Activated T-helper 1 cell treated with Interleukin-2 at 50 U/mL for 16 hours (primary cell): ENCODE measurements around the gene GIMAP8.
"Not testable (repeated sequence)": the region's sequence is repeated elsewhere in the genome, so short reads cannot be mapped to it uniquely, and the experiment has no call there.

Source experiments
- DNase-seq: peaks from one replicate; pipeline ENCODE4 v3.0.0-alpha.2; 2020; ENCODE audit warnings: low read depth

The GIMAP8 gene

DNA sequence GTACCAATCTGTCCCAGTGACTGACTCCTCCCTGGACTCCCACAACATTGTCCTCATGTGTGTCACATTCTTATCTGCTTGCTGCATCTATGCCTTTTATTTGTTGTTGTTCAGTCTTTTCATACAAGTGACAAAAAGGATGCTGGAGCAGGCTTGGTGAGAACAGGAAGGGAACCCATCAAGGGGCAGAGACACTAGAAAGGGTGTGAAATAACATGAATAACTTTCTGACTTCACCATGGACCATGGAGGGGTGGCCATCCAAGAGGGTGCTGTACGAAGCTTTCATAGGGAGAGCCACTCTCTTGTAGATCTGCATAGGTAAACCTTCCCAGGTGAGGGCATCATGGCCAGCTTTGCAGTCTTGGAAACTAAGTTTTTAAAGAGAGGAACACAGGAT is 14.5 kb downstream of the GIMAP8 start:
- no peak for DNase-seq

DNA sequence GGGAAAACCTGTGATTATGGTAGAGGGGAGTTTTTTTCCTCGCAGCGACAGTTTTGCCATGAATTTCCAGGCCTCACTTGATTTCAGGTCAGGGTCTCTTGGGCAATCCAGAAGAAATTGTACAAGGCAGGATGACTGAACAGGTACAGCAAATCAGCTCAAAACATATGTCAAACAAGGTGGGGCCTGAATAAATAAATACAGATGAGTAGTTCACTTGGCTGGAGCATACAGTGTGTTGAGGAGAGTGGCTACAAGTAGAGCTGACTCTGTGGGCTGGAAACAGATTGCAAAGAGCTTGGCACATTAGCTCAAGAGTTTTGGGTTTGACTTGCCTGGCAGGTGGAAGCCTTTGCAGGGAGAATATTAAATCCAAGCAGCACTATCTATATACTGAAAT is 15.0 kb downstream of the GIMAP8 start:
- no peak for DNase-seq

DNA sequence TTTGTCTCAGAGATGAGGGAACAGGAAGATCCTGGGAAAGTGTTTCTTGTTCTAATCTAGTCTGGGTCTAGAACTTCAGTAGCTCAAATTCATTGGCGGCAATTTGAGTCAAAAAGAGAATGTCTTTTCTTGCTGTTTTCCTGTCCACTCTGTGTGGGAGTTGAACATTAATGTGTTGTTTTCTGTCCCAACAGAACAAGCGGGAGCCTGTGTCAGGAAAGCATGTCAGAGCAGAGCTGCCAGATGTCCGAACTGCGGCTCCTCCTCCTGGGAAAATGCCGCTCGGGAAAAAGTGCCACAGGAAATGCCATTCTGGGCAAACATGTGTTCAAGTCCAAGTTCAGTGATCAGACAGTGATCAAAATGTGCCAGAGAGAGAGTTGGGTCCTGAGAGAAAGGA is 16.0 kb downstream of the GIMAP8 start:
- DNase-seq = no peak

DNA sequence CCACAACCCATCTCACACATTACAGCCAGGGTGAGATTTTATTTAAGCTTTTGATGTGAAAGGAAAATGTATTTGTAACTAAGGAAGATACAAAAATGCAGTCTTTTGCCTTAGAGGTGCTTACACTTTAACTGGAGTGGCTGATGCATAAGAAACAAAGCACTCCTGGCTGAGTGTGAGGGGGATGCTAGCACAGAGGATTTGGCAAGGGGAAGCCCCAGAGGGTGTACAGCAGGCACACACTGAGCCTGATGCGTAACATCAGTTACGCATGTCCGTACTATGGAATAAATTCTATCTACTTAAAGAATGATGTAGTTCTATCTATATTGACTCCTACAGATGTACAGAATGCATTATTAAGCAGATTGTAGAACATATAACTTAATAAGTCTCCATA is 17.8 kb downstream of the GIMAP8 start:
- DNase-seq = no peak

DNA sequence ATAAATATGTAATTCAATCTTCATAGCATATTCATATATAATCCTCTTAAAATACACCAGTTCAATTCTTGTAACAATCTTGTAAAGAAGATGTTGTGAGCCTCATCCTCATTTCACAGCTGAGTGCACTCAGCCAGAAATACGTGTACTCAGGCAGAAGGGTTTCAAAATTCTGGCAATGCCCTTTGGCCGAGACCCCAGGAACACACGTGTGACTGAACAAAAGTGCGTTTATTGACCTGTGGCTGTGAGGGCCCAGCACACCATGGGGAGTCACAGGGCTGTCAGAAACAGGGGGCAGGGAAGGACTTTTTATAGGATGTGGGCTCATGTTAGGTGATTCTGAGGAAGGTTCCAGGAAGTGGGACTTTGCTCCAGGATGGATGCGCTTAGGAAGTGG is 21.5 kb downstream of the GIMAP8 start:
- no peak for DNase-seq

DNA sequence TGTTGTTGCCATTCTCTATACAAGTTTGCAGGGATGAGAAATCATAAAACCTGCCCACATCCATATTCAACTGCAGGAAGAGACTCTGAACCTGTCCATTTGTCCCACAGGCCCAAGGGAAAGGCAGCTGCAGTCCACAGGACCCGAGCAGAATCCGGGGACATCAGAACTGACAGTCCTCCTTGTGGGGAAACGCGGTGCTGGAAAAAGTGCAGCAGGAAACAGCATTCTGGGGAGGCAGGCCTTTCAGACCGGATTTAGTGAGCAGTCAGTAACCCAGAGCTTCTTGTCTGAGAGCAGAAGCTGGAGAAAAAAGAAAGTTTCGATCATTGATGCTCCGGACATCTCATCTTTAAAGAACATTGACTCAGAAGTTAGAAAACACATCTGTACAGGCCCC is 23.5 kb downstream of the GIMAP8 start:
- no peak for DNase-seq

DNA sequence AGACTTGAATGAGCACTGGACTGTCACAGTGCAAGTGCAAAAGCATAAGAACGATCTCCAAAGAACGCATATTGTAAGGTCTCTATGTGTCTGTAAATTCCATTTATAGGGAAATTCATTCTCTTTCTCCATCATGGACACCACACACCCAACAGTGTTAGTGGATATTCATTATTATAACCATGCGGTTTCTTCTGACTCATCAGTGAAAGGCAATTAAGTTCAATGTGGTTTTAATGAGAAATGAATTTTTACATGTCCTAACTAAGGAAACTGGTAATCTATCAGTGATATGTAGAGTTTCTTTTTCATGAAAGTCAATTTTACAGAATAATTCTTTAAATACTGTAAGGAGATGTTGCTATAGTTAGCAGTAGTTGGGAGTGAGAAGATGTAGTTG is 25.9 kb downstream of the GIMAP8 start:
- no peak for DNase-seq

DNA sequence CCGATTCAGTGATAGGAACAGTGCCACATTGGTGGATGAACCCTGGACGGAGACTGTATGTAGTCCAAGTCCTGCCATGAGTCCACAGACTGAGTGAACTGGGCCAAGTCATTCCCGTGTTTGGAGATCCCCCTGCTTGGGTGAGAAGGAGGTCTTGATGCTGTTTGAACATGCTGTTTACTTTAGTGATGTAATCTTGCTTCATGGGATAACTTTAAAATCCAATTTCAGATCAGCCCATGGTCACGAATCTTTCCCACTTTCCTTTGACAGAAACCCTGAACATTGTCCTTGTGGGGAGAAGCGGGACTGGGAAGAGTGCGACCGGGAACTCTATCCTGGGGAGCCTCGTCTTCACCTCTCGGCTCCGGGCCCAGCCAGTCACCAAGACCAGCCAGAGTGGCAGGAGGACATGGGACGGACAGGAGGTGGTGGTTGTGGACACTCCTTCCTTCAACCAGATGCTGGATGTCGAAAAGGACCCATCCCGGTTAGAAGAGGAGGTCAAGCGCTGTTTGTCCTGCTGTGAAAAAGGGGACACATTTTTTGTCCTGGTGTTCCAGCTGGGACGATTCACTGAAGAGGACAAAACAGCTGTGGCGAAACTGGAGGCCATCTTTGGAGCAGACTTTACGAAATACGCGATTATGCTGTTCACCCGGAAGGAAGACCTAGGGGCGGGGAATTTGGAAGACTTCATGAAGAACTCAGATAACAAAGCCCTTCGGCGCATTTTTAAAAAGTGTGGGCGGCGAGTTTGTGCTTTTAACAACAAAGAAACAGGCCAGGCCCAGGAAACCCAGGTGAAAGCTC is 26.6 kb downstream of the GIMAP8 start:
- no peak for DNase-seq

DNA sequence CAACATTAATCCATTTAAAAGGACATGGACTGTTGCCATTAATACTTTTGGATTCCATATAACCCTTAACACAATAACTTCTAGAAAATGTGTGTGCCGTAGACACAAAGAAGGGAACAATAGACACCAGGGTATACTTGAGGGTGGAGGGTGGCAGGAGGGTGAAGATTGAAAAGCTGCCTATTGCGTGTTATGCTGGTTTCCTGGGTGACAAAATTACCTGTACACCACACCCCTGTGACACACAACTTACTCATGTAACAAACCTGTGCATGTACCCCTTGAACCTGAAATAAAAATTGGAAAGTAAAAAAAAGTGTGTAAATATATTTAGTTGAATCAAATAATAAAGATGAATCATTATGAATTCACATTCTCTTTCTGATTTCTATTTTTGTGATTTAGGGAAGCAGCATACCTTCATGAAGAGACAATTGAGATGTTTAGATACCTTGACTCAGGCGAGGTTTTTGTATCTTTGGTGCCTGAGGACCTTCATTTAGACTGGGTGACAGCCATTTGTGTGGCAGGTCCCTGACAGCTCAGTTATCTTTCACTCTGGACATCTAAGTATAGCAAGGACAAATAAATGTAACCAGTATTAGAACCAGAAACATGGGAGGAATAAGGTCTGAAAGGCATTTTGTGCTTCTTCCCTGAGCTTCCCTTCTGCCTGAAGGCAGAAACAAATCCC is 28.7 kb downstream of the GIMAP8 start:
- DNase-seq = no peak

DNA sequence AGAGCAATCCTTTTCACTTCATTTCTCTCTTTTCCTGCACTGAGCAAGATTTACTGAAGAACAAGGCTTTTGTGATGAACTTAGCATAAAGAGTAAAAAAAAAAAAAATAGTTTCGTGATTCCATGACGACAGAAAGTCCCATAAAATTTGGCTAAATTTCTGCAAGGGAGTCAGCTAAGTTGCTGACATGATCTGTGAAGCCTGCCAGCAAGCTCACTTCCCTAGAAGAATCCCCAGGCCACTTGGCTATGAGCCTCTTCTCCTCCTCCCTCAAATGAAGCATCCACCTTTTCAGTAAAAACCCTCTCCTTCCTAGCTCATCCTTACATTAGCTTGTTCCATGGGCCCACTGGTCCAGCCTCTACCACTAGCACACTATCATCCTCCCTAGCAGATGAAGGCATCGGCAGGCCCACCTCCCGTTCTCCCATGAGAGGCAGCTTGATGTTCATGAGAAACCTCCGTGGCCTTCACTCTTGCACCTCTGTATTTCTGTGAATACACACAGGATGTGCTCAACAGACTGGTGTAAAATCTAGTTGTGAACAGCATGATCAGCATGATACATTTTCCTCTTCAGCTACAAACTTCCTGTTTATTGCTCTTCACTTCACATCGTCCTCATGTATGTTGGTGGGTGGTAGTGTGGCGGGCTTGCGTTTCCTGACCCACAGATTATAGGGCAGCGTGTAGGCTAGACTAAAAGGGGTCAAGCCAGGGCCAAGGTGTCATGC is 30.9 kb downstream of the GIMAP8 start:
- peak; percentile 30 for DNase-seq

DNA sequence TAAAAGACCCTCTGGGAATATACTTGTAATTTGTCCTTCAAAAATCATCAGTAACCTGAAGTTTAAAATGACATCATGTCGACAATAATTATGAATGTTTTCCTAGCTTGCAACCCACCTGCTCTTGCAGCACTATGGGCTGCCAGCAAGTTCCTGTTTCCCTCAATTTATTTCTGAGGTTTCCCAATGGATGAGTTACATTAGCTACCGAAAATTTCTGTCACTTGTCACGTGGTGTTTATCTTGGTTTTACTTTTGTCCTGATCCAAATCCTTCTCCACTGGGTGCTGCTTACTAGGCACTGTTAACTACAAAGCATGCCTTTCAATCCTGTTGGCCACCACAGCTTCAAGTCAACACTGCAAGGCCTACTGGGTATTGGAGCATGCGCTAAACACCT is 31.5 kb downstream of the GIMAP8 start:
- no peak for DNase-seq

DNA sequence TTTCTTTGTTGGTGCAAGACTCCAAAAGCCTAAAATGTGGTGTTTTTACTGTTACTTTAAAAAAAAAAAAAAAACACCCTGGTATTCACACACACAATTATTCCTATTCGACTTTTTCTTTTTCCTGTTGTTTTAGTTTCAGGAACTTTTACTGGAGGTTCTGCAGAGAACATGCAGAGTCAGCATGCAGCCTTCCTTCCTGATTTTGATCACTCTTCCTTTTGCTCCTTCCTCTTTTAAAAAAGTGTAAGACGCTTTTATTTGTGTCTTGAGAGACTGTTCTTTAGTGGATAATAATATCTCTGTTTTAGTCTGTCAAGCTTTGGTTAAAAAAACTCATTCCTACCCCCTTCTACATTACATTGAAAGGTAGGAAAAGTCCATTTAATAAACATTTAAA is 33.1 kb downstream of the GIMAP8 start:
- not testable (repeated sequence) for DNase-seq

DNA sequence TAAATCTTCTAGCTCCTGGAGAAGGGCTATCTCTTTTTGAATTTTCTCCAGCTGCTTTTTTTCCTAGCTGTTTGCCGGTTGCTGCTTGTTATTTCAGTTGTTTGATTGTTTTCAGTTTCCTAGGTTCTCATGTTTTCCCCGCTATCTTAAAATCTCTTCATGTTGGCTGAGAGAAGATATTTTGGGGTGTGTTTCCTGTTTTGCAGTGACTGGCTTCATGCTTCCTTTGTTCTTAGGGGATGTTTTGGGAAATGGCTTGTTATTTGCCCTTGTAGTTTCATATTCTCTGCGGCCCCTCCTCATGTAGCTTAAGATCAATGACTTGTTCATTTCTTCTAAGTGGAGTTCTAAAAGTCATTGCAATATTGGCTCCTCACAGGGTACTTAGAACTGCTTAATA is 33.6 kb downstream of the GIMAP8 start:
- not testable (repeated sequence) for DNase-seq

DNA sequence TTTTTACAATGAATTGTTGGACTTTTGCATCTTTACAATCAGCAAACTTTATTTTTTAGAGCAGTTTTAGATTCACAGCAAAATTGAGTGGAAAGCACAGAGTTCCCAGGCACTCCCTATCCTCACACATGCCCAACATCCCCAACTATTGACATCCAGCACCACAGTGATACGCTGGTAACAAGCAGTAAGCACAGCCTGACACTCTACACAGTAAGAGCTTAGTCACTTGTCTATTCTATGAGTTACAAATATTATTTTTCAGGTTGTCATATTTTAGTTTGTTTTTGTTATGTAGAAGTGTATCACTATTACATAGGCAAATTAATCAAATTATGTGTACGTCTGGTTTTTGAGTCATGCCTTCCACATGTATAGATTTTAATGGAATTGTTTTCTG is 37.2 kb downstream of the GIMAP8 start:
- DNase-seq = no peak

DNA sequence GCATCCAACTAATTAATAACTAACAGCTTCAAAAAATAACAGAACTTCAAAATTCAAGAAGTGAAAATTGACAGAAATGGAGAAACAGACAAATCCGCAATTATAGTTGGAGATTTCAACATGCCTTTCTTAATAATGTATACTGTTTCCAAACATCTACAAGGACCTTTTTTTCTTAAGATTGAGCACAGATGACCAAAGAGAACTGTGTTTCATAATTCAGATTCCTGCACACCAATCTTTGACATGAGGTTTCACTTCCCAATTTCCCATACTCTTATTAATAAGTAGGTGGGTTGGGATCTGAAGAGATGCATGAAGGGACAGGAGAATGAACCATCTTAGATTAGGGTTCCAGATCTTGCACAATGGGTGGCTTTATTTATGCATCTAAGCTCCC is 39.4 kb downstream of the GIMAP8 start:
- no peak for DNase-seq

DNA sequence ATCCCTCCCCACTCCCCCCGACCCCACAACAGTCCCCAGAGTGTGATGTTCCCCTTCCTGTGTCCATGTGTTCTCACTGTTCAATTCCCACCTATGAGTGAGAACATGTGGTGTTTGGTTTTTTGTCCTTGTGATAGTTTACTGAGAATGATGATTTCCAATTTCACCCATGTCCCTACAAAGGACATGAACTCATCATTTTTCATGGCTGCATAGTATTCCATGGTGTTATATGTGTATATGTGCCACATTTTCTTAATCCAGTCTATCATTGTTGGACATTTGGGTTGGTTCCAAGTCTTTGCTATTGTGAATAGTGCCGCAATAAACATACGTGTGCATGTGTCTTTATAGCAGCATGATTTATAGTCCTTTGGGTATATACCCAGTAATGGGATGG is 43.0 kb downstream of the GIMAP8 start:
- not testable (repeated sequence) for DNase-seq

DNA sequence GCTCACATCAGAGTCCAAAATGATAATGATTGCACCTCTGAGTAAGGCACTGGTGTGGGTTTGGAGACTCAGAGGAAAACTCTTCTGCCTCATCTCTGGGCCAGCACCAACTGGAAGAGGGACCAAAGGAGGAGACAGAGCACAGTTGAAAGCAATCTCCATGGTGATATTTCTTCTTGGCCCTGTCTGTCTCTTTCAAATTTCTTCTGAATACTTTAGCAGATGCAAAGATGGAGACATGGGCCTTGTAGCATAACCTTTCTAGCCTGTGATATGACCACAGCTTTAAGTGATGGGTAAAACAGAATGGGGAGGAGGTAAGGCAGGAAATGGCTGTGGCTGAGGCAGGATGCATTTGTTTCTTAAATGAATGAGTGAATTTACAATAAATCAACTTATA is 52.1 kb downstream of the GIMAP8 start:
- no peak for DNase-seq

DNA sequence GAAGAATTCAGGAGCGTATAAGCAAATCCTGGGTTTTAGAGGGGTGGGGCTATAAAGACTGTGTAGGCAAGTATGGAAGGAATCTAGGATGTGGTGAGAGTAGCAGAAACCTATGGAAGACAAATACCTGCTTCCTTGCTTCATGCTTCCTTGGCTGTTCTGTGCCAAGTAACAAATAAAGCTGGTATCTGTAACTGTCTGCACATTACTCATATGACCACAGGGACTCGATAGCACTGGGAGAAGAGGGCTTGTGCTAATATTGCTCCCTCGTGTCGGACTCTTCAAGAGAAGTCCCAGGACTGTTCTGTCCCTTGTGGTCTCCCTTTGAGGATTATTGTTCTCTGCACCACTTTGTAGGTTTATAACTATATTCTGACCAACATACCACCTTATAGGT is 52.7 kb downstream of the GIMAP8 start:
- DNase-seq = no peak

DNA sequence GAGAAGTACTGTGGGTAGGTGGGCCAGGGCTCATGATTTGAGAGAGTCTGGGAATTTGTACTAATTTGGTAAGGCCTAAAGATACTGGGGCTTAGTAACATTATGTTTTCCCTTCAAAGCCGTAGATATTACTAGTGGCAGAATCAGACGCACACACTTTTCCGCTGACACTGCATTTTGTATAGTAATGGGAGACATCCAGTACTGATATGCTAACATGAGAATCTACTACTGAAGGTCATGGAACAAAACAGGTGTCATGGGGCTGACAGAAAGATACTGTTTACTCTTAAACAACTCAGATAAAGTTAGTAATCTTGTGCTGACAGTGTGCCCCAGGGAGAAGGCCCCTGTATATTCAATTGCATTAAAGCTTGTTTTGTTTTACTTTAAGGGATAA is 53.2 kb downstream of the GIMAP8 start:
- no peak for DNase-seq

DNA sequence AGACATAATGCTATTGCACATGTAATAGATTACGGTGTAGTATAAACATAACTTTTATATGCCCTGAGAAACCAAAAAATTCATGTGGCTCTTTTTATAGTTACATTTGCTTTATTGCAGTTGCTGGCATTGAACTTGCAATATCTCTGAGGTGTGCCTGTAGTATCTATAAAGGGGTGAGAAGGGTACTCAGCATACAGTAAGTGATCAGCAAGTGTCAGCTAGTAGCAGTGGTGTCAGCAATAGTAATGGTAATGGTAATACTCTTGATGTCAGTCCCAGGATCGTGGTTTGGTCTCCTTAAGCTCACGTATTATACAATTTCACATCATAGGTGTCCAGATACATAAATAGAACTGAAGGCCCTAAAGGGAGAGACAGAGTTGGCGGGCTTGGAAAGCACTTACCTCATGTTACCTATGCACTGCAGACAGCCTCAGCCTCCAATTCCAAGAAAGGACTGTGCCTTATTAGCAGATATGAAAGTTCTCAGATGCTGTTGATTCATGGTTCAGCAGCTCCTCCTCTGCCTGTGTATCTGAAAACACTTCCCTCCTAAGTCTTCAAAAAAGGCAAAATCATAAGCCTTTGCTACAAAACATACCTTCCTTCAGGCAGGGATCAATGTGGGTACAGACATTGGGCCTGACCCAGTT is 57.6 kb downstream of the GIMAP8 start:
- DNase-seq = no peak

DNA sequence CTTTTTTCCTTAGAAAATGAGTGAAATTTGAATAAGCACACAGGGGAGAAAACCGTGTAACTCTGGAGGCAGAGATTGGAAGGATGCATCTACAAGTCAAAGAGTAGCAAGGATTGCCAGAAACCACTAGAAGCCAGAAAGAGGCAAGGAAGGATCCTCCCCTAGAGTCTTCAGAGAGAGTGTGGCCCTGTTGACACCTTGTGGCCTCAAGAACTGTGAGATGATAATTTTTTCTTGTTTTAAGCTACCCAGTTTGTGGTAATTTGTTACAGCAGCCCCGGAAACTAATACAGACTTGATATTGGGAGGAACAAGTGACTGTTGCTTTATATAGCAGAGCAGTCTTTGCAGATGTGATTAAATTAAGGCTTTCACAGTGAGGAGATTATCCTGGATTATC is 60.6 kb downstream of the GIMAP8 start:
- no peak for DNase-seq

DNA sequence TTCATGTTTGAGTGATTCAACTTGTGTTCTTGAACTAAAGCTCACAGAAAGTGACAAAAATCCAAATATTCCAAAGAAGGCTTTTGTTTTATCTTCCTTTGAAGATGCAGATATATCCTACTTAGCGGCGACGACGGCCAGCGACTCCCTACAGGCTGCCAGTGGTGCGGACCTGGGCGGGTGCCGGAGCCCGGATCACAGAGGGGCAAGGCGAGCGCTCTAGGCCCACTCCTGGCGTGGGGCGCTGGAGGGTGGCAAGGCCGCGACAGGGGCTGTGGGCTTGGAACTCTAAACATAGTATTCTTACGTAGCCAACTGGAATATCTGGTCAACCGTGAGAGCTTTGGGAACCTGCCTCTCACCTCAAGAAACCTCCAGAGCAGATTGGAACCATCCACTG is 63.3 kb downstream of the GIMAP8 start:
- no peak for DNase-seq
